Measurements from ENCODE around the gene MPPED2. TPM values are rescaled to one million over a fixed set of nuclear protein-coding genes. Genes with fewer than 3 reads are reported as not detected.

MPPED2 gene
- total and polyA plus RNA-seq, 2 of the 13 experiments (the other 11 are each of a cell fraction or from before 2014, with no cell fraction given), result not detected

DNA sequence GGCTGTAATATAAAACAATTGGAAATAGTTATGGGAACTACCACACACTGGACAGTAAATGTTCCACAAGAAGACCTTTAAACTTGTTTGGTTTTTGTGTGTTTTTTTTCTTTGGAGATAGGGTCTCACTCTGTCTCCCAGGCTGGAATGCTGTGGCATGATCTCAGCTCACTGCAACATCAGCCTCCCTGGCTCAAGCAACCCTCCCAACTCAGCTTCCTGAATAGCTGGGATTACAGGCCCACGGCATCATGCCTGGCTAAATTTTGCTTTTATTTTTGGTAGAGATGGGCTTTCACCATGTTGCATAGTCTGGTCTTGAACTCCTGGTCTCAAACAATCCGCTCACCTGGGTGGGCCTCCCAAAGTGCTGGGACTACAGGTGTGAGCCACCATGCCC lies 121.0 kb downstream of the MPPED2 start:
- Histone ChIP-seq H3K27me3 (ENCODE audit: control insufficient read depth in 1 of 2, insufficient read depth in 2 of 2, low read length in 2 of 2) (no peaks in the 10 kb centered on the region), H3K36me3 (replicated peaks in 1 of 2; ENCODE audit: control insufficient read depth in 1 of 2, insufficient read depth in 2 of 2, low read length in 2 of 2) (no peaks in the 10 kb centered on the region), H3K79me2 (ENCODE audit: insufficient read depth, low read length) (no peaks in the 10 kb centered on the region), H2AFZ (ENCODE audit: low read length) (no peak overlapping the region), H3K9ac (ENCODE audit: insufficient read depth, low read depth, low read length) (no peak overlapping the region), H4K20me1 (ENCODE audit: insufficient read depth, low read length) (no peaks in the 10 kb centered on the region), H3K4me1 (ENCODE audit: insufficient read depth, low read length) (no peaks in the 10 kb centered on the region), H3K9me3 (ENCODE audit: low read length) (no peaks in the 10 kb centered on the region), H3K4me3 (replicated peaks in 1 of 3; ENCODE audit: insufficient read depth in 1 of 3, low read depth in 2 of 3, low read length in 3 of 3) (no peak overlapping the region), H3K4me2 (ENCODE audit: low read depth, low read length) (no peak overlapping the region), H3K27ac (ENCODE audit: extremely low read length, insufficient read depth, low read length) (no peak overlapping the region)
- DNase-seq (ENCODE audit: low spot score) (no peak), ATAC-seq (no peak), FAIRE-seq (no peak)
- CTCF ChIA-PET (ENCODE audit: low intra/inter-chr PET ratio, low total read pairs), result no interaction called here
- TF ChIP-seq, protein P1, sequence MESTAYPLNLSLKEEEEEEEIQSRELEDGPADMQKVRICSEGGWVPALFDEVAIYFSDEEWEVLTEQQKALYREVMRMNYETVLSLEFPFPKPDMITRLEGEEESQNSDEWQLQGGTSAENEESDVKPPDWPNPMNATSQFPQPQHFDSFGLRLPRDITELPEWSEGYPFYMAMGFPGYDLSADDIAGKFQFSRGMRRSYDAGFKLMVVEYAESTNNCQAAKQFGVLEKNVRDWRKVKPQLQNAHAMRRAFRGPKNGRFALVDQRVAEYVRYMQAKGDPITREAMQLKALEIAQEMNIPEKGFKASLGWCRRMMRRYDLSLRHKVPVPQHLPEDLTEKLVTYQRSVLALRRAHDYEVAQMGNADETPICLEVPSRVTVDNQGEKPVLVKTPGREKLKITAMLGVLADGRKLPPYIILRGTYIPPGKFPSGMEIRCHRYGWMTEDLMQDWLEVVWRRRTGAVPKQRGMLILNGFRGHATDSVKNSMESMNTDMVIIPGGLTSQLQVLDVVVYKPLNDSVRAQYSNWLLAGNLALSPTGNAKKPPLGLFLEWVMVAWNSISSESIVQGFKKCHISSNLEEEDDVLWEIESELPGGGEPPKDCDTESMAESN (CRISPR knock-in tag; conservative IDR thresholded peaks at IDR 0.05), result no peak
- TF ChIP-seq ZNF329 (CRISPR knock-in tag; IDR thresholded peaks at IDR 0.05; ENCODE audit: low read depth) (no peak), SPEN (CRISPR knock-in tag; IDR thresholded peaks at IDR 0.05; ENCODE audit: low read depth) (no peak), NFRKB (IDR thresholded peaks at IDR 0.05) (no peak), ZNF839 (CRISPR knock-in tag; IDR thresholded peaks at IDR 0.05; ENCODE audit: borderline replicate concordance) (no peak), XRCC5 (optimal IDR thresholded peaks at IDR 0.05; ENCODE audit: low read length) (no peak), NFKB2 (CRISPR knock-in tag; IDR thresholded peaks at IDR 0.05; ENCODE audit: borderline replicate concordance) (no peak), GTF2F1 (IDR thresholded peaks at IDR 0.05; ENCODE audit: low read length) (no peak), GABPB1 (CRISPR knock-in tag; IDR thresholded peaks at IDR 0.05) (no peak), ZNF788 (CRISPR knock-in tag; IDR thresholded peaks at IDR 0.05; ENCODE audit: borderline replicate concordance) (no peak), MAFK (conservative IDR thresholded peaks at IDR 0.05 in 1 of 2, IDR thresholded peaks at IDR 0.05 in 1 of 2; ENCODE audit: low read length in 2 of 2) (no peak), ATF7 (IDR thresholded peaks at IDR 0.05) (no peak), ATF7 (CRISPR knock-in tag; IDR thresholded peaks at IDR 0.05) (no peak)
- TF ChIP-seq, protein P2, sequence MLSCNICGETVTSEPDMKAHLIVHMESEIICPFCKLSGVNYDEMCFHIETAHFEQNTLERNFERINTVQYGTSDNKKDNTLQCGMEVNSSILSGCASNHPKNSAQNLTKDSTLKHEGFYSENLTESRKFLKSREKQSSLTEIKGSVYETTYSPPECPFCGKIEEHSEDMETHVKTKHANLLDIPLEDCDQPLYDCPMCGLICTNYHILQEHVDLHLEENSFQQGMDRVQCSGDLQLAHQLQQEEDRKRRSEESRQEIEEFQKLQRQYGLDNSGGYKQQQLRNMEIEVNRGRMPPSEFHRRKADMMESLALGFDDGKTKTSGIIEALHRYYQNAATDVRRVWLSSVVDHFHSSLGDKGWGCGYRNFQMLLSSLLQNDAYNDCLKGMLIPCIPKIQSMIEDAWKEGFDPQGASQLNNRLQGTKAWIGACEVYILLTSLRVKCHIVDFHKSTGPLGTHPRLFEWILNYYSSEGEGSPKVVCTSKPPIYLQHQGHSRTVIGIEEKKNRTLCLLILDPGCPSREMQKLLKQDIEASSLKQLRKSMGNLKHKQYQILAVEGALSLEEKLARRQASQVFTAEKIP (CRISPR knock-in tag; IDR thresholded peaks at IDR 0.05; ENCODE audit: borderline replicate concordance), result no peak
- TF ChIP-seq, protein P3, sequence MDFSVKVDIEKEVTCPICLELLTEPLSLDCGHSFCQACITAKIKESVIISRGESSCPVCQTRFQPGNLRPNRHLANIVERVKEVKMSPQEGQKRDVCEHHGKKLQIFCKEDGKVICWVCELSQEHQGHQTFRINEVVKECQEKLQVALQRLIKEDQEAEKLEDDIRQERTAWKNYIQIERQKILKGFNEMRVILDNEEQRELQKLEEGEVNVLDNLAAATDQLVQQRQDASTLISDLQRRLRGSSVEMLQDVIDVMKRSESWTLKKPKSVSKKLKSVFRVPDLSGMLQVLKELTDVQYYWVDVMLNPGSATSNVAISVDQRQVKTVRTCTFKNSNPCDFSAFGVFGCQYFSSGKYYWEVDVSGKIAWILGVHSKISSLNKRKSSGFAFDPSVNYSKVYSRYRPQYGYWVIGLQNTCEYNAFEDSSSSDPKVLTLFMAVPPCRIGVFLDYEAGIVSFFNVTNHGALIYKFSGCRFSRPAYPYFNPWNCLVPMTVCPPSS (IDR thresholded peaks at IDR 0.05), result no peak
- no TSS peak for BruUV-seq (replicated peaks)
- 15% methylated on average over 2 of the region's 2 CpGs for whole genome bisulfite sequencing (ENCODE audit: low lambda C conversion rate)
- in situ Hi-C loops (cut with HindIII; ENCODE audit: extremely low pct_ligation_motif_present, low pct_unique_long_range_greater_than_20kb), result no loop called here
- intact Hi-C loops (cut with micrococcal nuclease; ENCODE audit: unreplicated experiment), result no loop called here
- POLR2A ChIA-PET, result no interaction called here
